HG03108 (cell line): ENCODE measurements around the gene CLTC.
"Not testable (repeated sequence)": the region's sequence is repeated elsewhere in the genome, so short reads cannot be mapped to it uniquely, and the experiment has no call there.

Experiments used
- ATAC-seq: cut with Tn5 transposase; IDR thresholded peaks from one replicate; pipeline ENCODE4 v1.9.1; 2021; ENCODE audit warnings: moderate library complexity; ENCODE audit not compliant: unreplicated experiment

CLTC gene

GRCh38 chr17:59619298-59620063 lies at the start of gene CLTC:
CLTC (plus strand) TSS chr17:59619895; CDS start chr17:59620132, 237 bp downstream.
- ATAC-seq, result peak; percentile 74

DNA sequence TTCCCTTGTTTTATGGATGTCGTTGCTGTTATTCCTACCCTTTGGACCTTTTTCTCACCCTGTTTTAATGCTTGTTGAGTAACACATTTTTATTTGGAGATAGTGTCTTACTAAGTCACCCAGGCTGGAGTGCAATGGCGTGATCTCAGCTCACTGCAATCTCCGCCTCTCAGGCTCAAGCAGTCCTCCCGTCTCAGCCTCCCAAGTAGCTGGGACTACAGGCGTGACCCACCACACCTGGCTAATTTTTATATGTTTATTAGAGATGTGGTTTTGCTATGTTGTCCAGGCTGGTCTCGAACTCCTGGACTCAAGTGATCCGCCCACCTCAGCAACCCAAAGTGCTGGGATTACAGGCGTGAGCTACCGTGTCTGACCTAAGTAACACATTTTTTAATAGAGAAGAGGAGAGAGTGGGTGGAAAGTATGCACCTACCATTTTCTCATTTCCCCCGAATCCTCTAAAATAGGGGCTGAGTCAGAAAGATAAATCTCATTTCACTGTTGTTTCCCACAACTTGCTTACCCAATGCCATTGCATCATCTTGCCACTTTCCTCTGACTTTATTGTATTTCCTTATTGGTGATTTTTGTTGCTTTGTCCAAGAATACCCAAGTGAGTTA lies 47.3 kb upstream of the CLTC start:
- no peak for ATAC-seq

- ATAC-seq, result not testable (repeated sequence)
Observed at GRCh38 chr17:59584168-59584567, 35.5 kb upstream of the CLTC start.

- ATAC-seq, result no peak
Observed at GRCh38 chr17:59600169-59600568, 19.5 kb upstream of the CLTC start.

DNA sequence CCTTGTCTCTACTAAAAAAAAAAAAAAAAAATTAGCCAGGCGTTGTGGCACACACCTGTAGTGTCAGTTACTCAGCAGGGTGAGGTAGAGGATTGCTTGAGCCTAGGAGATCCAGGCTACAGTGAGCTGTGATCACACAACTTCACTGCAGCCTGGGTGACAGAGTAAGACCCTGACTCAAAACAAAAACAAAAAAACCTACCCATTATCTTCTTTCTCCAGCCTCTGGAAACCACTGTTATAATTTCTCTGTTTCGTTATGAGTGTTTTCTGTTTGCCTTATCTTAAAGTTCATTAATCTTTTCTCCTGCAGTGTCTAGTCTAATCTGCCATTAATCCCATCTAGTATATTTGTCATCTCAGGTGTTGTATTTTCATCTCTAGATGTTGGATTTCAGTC lies 18.6 kb upstream of the CLTC start:
- no peak for ATAC-seq

- no peak for ATAC-seq
Observed at GRCh38 chr17:59607061-59607460, 12.6 kb upstream of the CLTC start.

DNA sequence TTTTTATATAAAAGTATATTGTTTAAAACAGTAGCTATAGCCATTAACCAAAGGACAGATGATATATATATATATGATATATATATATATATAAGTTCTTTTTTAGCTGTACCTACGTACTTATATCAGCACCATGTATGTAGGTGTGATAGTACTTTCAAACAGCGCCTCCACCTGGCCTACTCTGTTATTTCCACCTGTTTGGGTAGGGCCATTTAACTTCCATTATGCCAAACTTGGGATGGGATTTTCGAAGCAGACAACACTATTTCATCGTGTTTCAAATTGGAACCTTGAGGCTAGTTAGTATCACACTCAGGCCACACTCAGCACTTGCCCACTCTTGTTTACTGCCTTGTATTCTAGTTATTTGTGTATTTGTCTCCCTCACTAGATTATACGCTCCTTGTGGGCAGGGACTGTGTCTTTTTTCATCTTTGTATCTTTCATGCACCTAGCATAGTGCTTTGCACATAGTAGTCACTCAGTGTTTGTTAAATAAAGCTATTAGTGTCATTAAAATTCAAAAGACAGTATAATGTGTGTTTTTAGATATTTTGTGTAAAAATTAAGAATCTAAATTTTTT lies 11.8 kb upstream of the CLTC start:
- no peak for ATAC-seq

- ATAC-seq, result no peak
Observed at GRCh38 chr17:59611503-59611902, 8.2 kb upstream of the CLTC start.

DNA sequence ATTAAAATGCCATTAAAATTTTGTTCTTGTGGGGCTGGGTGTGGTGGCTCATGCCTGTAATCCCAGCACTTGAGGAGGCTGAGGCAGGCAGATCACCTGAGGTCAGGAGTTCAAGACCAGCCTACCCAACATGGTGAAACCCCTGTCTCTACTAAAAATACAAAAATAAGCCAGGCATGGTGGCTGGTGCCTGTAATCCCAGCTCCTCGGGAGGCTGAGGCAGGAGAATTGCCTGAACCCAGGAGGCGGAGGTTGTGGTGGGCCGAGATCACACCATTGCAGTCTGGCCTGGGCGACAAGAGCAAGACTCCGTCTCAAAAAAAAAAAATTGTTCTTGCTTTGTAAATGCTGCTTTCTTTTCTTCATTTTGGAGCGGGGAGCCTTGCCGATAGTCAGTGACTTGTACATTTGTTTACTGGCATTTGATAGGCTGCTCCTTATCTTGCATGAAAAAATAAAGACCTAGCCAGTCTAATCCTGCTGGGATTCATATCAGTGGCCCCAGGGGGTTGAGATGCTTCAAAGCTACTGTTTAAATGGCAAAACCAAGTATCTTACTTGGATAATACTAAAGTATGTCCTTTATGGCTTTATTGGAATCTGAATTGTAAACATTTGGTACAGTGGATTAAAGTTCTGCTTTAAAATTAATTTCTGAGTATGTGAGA lies 3.3 kb upstream of the CLTC start:
- ATAC-seq, result no peak

DNA sequence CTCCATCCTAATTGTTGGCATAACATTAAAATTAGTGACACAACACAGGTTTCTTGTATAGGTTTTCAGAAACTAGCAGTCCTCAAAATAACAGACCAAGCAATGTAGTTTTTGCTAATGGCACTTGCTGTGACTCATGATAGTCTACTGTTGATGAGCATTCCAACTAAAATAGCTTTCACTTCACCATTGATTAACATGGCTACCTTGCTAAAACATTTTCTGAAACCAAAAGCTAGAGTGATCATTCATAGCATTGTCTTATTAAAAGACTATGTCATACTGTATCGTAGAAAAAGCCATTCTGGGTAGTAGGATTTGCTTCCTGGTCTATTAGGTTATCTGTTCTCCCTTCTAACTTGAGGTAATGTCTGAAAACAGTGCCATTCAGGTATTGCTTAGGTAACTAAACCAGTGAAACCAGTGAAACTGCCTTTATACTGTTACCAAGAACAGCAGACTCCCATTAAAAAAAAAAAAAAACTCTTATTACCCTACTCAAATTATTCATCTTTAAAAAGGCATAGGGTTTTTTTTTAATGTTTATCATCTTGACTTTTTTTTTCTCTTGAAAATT lies 2.5 kb upstream of the CLTC start:
- ATAC-seq, result no peak

GRCh38 chr17:59619035-59619297 lies 729 bp upstream of the CLTC start:
- no peak for ATAC-seq

DNA sequence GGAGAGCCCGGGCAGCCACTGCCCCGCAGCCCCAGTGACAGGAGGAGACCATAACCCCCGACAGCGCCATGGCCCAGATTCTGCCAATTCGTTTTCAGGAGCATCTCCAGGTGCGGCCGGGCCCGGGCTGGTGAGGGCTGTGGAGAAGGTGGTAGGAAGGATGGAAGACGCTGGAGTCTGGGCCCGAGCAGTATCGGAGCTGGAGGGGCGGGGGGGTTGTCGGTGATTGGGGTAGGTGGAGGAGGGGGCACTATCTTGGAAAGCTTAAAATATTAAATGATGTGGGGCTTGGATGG lies 317 bp downstream of the CLTC start:
- ATAC-seq, result no peak

DNA sequence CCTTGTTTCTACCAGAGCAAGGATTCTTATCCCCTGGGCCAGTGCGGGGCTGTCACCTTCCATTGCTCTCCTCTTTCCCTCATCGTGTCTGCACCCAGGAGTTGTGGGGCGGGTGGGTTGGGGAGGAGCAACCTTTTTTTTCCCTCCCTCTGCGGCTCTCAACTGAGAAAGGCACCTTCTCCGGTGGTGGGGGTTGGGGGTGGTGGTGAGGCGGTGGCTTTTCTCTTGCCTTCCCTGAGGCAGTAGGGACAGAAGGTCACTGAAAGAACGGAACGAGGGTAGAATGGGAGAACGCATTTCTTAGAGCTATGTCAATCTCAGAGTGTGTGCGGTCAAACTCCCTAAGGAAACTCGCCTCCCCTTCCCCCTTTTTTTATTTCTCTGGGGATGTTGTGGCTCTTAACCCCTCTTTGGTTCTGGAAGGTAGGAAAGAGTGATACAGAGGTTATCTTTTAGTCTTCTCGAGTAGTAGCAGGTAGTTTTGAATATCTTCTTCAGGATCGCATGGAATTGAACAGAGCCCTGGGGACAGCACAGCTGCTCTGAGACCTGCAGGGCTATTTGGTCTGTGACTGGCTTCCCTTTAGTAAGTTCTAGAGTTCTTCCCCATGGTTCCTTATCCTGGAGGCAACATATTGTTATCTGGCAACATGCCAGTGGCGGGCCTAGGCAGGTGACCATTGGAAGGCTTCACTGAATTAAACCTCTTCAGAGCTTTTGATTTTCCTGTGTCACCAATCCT lies 994 bp downstream of the CLTC start:
- no peak for ATAC-seq

DNA sequence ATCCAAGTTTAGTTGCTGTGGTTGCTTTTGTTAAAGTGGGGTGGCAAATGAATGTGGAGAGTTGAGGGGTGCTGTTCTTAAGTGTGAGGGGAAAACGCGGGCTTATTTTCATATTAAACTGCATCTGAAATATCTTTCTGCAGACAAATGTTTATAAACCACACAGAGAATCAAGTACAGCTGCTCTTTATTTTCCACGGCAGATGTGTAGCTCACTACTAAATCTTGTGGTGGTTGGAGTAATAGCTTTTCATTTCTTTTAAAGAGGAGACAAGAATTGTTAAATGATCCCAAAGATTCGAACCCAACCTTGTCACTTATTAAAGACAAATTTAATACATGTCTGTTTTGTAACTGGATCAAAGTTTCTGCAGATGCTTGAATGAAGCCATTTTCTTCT lies 2.1 kb downstream of the CLTC start:
- no peak for ATAC-seq

DNA sequence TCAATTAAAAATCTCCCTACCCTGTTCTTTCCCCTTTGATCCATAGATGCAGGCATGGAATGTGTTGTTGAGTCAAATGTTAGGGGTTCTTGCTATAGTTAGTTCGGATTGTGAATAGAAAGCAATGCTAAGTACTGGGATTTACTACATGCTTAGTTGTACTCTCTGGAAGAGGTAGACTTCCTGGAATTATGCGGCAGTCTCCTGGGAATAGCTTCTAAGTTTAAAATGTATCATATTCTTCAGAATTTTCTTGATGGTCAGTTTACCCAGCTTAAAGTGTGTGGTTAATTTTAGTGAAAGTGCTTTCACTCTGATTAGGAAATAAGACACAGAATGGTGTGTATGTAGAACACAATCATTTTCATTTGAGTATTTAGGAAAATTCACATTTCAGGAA lies 3.5 kb downstream of the CLTC start:
- ATAC-seq, result no peak

DNA sequence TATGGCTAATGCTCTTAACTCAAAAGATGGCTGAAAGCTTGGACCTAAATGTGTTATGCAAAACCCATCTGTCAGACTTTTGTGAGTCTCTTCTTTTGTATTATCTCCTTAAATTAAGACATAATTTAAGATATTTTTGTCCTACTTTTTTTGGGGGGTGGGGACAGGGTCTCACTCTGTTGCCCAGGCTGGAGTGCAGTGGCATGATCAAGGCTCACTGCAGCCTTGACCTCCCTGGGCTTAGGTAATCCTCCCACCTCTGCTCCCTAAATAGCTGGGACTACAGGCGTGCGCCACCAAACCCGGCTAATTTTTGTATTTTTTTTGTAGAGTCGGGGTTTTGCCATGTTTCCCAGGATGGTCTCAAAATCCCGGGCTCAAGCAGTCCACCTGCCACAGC lies 7.1 kb downstream of the CLTC start:
- no peak for ATAC-seq

DNA sequence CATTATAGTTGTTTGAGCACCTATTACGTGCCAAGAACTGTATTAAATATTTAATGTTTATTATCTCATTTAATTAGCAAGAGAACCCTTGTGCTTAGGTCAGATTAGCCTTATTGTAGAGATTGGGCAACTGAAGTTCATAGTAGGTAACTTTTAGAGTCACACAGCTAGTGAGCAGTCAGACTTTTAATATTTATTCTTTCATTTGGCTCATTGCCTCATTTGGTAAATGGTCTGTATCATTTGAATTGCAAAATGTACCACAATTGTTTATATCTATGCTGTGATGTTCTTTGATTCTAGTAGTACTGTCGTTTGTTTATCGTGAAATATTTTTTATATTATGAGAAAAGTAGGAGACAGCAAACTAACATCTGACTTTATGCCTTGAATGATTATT lies 7.6 kb downstream of the CLTC start:
- no peak for ATAC-seq

GRCh38 chr17:59627770-59628171 lies 8.1 kb downstream of the CLTC start:
- ATAC-seq, result no peak

DNA sequence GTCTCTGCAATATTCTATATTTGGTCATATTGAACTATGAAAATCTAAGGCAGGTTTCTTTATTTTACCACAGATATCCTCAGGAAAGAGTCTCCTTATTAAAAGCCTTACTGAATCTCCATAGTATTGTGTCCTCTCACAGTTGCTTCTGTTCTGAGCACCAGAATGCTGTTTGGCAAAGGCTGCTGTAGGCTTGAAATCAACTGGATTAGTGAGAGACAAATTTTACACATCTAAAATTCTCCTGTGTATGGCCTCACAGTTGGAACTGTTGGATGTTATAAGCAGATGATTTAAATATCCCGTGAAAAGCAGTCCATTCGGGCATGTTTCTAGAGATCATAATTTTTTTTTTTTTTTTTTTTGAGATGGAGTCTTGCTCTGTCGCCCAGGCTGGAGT lies 9.5 kb downstream of the CLTC start:
- no peak for ATAC-seq

DNA sequence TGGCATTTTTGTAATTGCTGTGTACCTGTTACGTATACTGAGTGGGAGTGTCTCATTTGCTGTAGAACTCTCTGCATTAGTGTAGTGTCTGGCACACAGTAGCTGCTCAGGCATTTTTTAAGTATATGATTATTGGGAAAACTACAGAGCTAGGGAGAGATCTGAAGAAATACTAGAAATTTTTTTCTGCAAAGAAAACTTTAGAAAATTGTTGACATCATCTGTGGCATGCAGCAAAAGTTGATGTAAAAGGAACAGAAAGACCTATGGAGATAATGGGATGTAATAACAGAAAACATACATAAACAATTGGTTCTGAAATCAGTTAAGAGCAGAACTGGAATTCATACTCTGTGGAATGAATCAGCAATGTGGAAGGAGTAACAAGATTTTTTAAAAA lies 11.6 kb downstream of the CLTC start:
- ATAC-seq, result no peak

- ATAC-seq, result no peak
Observed at GRCh38 chr17:59632398-59632797, 12.7 kb downstream of the CLTC start.
